Bone marrow (tissue), 2 donors: Measurements from ENCODE around the gene CREB5.

Source experiments
- DNase-seq, 2 donors: peaks; one replicate each; lab custom pipeline; 2025; lab: John Stamatoyannopoulos, UW

Gene CREB5

DNA sequence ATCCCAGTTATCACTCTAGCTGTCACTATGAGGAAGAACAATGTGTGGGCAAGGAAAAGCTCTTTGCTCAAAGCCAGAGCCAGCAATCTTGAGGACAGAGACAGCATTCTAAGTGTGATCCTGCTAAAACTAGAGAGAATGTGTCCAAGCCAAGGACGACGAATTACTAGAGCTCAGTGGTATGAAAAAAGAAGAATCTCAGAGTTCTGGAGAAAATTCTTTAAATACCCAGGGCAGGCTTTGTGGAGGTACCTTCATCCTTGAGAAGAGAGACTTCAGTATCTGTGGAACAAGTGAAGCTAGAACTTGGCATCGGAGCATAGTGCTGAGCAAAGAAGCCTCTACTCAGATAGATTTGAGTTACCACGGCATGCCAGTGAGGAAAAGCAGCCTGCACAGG is 336.0 kb downstream of the CREB5 start:
- DNase-seq, result no peak

DNA sequence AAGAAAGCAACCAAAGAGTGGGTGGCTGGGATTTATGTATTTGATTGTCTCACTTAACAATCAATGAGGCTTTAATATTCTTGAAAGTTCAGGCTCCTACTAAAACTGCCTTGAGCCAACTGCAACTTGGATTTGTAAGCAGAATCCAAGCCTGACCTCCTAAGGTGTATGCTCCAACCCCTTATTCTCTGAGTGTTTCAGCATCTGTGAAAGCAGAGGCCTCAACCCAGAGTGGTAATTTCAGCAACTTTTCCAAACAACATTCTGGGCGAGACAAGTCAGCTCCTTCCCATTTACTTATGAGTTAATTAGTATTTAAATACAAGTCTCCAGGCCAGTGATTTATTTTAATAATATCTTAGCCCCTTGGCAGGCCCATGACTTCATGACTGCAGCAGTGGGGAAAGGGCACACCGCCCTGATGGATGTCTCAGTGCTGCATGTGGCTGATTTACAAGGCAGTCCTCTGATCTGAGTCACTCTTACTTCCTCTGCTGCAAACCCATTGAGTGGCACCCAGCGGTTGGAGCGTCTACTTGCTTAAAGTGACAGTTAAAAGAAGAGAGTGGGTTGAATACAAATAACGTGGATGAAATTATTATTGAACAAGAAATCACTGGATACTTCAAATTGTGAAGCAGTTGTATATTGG is 336.7 kb downstream of the CREB5 start:
- no peak for DNase-seq

DNA sequence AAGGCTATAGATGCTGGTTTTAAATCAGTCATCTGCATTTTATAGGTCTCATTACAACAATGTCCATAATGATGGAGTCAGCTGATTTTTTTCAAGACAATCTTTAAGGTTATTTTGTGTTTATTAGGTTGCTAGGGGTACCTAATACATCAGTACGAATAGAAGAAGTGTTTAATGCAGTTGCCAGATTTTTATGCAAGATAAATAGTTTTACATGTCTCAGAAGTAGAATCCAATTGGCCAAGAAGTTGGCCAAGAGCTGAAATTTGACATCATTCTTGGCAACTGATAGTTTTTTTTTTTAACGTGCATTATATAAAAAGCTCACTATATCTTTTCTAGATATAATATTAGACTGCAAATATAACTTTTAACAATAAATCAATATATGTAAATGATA is 337.3 kb downstream of the CREB5 start:
- DNase-seq, result no peak

DNA sequence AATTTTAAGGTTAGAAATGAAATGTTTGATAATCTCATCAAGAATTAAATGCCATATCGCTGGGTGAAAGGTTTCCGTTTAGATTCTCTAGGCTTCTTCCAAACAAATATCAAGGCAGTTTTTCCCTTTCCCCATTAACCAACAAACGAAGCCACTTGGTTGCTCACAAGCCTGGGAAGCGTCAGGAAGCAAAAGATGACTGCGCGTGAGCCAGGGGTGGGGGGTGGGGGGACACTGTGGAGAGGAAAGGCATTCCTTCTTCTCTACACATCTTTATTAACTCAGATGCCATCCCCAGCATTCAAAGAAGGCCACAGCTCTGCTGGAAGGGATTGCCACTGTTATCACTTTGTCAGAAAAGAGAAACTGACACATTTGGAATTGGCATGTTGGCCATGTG is 338.7 kb downstream of the CREB5 start:
- no peak for DNase-seq

DNA sequence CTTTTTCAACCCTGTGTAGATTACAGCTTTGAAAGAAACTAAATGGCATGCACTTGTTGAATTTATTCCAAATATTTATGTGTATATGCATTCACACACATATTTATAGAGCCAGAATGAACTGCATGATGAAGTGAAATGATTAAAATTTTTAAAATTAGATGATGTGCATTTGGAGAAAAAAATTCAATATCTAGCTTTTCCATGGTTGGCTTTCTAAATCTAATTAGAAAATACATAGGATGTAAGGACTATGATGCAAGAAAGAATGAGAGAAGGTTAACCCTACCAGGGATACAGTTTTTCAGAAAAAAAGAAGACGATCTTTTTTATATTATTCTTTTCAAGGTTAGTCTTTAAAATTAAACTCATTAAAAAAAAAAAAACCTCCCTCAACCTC is 341.3 kb downstream of the CREB5 start:
- DNase-seq, result no peak

DNA sequence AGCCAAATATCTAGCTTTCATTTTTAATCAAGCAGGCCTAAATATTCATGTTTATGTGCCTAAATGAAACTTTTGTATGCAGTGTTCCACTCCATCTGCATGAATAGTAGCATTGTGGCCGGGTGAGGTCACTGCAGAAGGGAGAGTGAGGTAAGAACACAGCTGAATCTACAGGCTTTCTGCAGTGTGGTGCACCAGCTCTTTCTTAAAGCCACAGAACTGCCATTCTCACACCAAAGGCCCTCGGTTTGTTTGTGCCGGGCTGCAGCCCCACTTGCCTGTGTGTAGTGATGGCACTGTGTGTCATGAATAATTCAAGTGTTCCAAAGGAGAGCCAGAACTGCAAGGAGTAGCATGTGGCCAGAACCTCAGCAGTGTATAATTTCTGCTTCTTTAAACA is 341.7 kb downstream of the CREB5 start:
- no peak for DNase-seq

DNA sequence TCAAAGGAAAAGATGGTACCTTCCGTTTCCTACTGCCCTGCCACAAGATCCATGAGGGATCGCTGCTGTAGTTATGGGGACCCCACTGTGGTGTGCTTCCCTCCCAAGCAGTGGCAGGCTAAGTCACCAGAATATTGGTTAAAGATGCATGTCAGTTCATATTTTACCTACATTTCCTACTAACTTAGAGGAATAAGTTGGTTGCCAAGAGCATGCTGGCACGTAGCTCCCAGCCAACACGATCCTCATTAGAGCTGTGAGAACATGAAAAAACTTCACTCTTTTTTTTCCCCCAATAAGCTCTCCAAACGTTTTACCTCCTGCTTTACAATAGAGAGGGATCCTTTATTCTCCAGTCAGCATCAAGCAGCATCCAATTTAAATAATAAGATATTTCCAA is 342.1 kb downstream of the CREB5 start:
- DNase-seq, result no peak

DNA sequence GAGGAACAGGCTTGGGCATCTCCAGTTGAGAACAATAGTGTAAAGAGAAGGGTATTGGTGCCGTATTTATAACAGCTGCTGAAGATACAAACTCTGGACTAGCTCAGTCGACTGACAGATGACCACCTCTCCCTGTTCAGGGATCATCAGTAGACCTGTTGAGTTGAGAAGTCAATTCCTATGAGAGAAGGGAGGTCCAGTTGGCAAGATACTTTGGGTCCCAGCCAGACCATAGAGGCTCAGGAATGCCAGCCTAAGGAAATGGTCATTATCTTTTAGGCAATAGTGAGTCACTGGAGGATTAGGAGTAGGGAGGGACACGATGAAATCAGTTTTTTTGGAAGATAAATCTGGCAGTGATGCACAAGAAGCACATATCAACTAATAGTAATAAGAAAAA is 342.9 kb downstream of the CREB5 start:
- no peak for DNase-seq

DNA sequence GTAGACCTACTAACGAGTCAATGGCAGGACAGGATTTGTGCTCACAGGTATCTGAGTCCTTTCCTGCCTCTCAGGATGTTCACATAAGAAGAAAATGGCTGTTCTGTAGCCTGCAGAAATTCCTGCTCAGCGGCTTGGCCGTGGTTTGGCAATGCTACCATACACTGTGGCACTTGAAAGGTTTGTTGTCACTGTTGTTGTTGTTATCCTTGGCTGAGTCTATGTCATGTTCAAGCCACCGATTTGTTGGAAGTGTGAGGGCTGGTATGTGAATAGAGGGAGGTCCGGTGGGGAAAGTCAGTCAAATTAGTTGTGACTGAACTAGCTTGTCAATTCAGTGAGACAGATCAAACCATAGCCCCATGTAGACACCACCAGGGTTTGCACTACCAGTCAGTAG is 345.9 kb downstream of the CREB5 start:
- DNase-seq, result no peak

DNA sequence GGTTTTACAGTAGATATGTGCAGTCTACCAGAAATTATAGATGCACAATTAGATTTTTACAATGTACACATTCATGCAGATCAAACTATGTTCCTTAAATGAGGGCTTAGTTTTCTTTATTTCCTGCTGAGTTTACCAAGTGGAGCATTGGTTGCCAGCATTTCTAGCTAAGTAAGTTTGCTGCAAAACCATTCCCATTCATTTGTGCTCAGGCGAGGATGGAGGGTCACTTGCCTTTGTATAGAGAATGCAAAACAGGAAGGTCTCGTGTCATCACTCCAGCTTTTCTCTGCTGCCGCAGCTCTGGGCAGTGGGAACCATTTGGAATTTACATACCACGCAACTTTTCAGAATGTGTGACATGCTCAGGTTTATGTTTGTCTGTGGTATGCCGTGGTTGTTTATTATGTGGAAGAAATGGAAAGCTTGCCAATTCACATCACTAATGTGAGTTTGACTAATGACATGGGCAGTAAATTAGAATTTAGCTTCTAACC is 347.2 kb downstream of the CREB5 start:
- DNase-seq, result no peak

DNA sequence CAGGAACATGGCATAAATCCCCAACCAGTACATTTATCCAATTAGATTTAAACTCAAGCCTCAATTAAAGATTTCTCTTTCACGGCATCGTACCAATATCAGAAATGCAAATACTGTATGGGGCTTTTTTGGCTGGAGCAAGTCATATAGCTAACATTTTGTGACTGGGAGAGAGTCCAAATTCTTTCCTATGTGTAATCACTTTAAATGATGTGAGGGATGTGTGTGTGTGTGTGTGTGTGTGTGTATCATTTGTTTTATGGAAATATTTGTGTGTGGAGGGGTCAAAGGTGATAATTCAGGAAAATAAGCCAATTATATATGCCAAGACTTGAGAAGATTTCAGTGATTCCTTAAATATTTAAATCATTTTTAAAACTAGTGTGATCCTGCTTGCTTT is 349.2 kb downstream of the CREB5 start:
- no peak for DNase-seq

DNA sequence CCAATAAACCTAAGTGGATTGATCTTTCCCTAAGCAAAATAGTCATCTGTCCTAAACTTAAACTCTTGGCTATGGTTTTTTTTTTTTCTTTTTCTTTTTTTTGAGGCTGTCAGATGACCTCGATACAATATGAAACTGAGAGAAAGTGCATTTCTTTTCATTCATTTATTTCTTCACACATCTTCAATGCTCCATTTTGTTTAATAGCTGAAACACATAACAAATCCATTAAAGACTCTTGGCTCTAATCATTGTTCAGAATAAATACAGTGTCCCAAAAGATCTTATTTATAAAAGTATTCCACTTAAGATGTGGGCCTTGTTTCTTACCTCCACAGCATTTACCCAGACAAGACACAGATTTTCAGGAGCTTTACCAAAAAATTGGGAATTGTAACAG is 350.3 kb downstream of the CREB5 start:
- DNase-seq, result no peak

DNA sequence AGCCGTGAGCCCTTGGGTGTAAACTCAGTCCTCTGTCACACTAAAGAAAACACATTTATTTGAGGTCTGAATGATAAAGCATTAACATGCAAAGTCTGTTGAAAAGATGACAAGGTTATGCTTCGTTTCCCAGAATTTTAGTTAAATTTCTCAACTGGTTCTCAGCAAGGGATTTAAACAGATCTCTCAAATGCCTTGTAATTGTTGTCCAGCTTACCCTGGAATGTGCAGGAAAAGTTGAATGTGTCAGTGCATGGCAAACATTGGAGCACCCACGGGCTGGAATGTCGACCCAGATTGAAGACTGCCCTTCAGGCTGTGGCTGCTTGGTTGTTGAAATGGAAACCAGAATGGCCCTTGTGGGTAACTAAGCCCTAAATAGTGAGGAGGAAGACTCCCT is 354.0 kb downstream of the CREB5 start:
- DNase-seq, result no peak

DNA sequence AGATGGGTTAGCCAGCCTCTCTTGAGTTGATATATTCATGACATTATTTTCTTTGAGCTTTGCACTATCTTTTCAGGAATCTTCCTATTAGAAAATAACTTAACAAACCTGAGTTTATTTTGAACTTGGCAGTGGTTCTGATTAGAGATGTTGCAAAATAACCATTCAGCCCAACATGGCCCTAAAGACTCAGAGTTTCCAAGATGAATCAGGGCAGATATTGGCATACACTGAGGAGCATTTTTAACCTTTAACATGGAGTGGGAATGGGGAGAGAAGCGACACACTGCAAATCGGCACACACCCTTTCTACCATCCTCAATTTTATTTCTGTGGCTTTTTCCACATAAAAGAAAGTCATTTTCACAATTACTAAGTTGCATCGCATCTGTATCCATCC is 355.0 kb downstream of the CREB5 start:
- DNase-seq, result no peak

DNA sequence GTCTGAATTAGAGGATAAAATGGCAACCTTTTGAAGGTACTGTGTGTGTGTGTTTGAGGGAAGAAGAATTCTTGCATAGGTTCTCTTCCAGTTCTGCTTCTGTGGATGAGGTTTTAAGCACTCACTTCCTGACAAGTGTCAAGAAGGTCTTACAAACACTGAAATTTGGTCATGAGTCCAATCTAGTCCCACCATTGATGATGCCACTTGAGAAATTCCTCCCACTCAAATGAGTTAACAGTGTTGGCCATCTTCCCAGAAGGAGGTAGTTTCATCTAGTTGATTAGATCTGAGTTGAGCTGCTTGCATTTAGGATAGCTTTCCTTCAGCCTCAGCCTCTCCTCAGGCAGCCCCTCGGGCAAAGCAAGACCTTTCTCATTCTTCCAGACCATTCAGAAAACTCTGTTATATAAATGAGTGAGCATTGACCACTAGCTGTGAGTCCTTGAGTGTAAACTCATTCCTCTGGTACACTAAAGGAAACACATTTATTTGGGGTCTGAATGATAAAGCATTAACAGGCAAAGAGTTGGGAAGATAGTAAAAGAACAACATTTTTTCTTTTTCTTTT is 356.3 kb downstream of the CREB5 start:
- DNase-seq, result no peak

DNA sequence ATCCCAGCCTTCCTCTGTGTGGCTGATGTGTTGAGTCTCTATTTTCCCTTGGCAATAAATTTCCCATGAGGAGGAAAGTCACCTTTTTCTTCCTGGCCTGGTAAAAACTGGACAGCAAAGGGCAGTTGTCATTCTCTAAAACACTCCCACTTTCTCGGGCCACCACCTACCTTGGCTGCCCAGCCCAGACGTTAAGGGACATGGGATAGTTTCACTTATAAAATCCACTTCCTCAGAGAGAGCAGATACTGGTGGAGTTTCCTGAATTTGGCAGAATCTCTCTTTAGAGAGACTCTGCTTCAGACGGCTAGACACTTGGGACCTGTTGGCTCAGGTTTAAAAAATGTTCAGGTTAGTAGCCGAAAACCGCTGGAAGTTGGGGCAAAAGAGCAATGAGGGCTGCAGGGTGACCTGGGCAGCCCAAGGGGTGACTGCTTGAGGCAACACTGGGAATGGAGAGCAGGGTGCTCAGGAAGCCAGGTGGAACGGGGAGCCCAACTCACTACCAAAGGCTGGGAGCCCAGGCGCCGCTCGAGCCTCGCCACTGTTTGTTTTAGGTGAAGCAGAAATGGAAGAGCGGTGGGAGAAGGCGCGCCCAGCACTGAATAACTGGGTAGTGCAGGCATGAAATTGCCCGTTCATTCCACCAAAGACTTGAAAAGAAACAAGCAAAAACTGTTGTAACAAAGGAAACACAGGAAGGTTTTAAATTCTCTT is 359.7 kb downstream of the CREB5 start:
- no peak for DNase-seq

DNA sequence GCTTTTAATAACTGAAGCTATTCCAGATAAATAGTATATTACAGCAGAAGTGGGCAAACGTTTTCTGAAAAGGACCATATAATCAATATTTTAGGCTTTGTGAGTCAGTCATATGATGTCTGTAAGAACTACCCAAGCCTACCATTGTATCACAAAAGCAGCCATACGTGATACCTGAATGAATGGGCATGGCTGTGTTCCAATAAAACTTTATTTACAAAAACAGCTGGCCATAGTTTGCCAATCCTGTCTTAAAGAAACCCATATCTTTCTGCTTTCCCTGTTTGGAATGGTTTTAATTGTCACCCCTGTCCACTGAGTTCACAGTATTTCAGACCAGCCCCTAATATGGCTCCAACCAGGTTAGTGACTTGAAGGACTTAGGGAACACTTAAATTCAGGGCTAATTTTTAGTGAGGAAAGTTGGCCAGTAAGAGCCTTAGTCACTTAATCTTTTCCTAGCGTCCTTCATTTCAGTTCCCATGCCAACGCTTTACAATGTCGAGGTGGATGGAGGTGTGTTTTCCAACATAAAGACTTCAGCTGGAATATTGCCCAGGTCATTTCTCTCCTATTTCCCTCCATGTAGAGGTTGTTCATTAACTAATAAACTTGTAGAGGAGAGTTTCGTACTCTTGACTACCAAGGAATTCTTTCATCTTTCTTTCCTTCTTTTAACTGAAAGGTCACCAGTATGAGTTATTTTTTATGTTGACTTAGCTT is 361.3 kb downstream of the CREB5 start:
- DNase-seq, result no peak

DNA sequence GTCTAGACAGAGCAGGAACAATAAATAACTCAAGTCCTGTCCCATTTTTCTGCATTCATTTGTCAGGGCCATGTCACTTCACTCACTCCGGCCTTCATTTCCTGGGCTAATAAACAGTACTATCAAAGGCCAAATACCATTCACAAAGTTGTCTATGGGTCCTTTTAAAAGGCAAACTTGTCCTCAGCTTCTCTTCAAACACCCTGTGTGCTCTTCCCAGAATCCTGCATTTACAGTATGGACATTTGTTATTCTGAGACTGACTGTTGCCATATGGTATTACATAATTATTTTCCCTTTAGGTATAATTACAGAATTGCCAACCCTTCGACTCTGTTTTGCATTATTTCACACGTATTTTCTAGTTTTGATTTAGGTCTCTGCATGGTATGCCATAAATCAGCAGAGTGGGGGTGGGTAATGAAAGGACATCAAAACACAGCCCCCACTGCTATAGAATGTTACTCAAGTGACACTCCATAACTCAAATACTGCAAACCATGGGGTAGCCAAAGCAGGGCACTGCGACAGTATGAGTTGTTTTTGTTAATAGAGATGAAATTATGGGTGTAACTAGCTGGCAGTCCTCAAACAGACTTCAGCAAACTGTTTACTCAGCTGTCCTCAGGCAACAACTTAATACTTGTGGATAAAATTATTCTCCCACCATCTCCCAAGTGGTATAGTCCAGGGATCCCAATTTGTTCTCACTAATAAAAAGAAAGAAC is 362.1 kb downstream of the CREB5 start:
- DNase-seq, result no peak

DNA sequence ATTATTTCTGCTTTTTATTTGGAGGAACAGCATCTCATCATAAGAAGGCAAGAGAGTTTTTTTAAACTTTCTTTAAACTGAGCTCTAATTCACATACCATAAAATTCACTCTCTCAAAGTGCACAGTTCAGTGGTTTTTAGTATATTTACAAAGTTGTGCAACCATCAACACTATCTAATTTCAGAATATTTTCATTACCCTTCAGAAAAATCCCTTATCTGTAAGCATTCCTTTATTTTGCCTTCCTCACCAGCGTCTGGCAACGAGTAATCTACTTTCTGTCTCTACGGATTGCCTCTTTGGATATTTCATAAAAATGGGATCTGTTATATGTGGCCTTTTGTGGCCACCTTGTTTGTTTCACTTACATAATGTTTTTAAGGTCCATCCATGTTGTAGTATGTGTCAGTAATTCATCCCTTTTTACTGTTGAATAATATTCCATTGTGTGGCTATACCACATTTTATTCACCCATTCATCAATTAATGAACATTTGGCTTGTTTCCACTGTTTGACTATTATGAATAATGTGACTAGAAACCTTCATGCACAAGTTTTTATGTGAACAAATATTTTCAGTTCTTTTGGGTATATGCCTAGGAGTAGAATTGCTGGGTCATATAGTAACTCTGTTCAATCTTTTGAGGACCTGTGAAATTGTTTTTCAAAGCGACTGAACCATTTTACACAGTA is 364.3 kb downstream of the CREB5 start:
- no peak for DNase-seq

DNA sequence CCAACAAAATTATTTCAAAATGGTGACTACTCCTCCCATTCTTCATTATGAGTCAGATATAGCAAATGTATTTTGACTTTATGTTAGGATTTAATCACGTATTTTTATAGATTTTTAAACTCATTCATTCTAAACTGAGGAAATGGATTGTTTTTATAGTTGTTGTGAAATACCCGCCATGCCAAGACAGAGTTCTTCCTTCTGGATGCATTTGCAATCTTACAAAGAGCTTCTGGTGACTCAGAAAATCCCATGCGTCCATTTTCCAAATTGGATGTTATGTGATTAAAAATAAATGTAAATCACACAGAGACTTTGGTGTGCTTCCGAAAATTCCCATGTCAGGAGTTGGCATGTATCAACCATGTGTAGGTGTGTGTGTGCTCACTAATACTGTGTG is 366.5 kb downstream of the CREB5 start:
- no peak for DNase-seq

DNA sequence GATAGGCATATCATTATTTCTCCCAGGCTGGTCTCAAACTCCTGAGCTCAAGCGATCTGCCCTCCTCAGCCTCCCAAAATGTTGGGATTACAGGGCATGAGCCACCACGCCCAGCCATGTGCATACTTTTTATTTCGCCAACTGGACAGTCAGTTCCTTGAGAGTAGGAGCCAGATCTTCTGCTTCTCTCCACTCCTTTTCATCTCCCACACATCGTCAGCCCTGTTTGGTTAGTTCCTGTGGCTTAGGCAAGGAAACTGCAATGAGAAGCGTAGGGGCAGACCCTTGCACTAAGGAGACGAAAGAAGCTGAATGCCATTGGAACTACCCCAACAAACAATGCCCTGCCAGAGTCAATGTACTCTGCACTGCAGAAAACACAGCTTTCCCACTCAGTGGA is 367.6 kb downstream of the CREB5 start:
- DNase-seq, result no peak

DNA sequence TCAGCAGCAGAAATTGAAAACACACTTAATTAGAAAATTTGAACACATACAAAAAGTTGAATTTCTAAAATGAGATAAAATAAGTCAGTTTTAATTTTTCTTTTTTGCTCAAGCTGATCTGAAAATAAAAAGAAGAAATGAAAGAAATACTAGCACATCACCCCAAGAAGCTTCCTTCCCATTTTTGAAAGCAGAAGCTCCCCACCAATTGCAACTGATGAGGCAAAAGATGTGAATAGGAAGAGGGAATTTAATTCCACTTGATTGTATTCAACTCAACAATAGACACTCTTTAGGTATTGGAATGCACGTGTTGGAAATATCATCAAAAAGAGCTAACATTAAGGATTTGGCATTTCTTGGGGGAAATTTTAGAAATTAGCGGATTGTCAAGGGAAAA is 370.0 kb downstream of the CREB5 start:
- DNase-seq, result no peak
